ENCODE measurements around the gene POU6F2. TPM values are rescaled to one million over a fixed set of nuclear protein-coding genes. Genes with fewer than 3 reads are reported as not detected.

POU6F2 gene
- total RNA-seq, 1 donor from 2014 or later = 0.04 TPM

GRCh38 chr7:39386718-39387117 lies 409.0 kb downstream of the POU6F2 start:
- Histone ChIP-seq H3K36me3 (ENCODE audit: control insufficient read depth, insufficient read depth, low read length) (no peaks in the 10 kb centered on the region), H3K27me3 (ENCODE audit: control insufficient read depth, insufficient read depth, low read length) (no peaks in the 10 kb centered on the region), H3K4me3 (ENCODE audit: low read depth, low read length) (no peak overlapping the region)
- no peak for DNase-seq (ENCODE audit: low read depth)
- TF ChIP-seq CTCF (IDR thresholded peaks at IDR 0.05; ENCODE audit: insufficient read depth, low read length, poor library complexity, severe bottlenecking) = no peak

- Histone ChIP-seq H3K36me3 (ENCODE audit: control insufficient read depth, insufficient read depth, low read length) (no peaks in the 10 kb centered on the region), H3K27me3 (ENCODE audit: control insufficient read depth, insufficient read depth, low read length) (peaks cover 11% of the 10 kb centered on the region), H3K4me3 (ENCODE audit: low read depth, low read length) (no peak overlapping the region)
- DNase-seq (ENCODE audit: low read depth) = no peak
- no peak for TF ChIP-seq CTCF (IDR thresholded peaks at IDR 0.05; ENCODE audit: insufficient read depth, low read length, poor library complexity, severe bottlenecking)
Observed at GRCh38 chr7:39392151-39392550, 414.4 kb downstream of the POU6F2 start.

GRCh38 chr7:39394105-39394680 lies 416.5 kb downstream of the POU6F2 start:
- Histone ChIP-seq H3K36me3 (ENCODE audit: control insufficient read depth, insufficient read depth, low read length) (no peaks in the 10 kb centered on the region), H3K27me3 (ENCODE audit: control insufficient read depth, insufficient read depth, low read length) (peaks cover 11% of the 10 kb centered on the region), H3K4me3 (ENCODE audit: low read depth, low read length) (no peak overlapping the region)
- TF ChIP-seq CTCF (IDR thresholded peaks at IDR 0.05; ENCODE audit: insufficient read depth, low read length, poor library complexity, severe bottlenecking) = no peak
- DNase-seq (ENCODE audit: low read depth) = no peak

- Histone ChIP-seq H3K36me3 (ENCODE audit: control insufficient read depth, insufficient read depth, low read length) (no peaks in the 10 kb centered on the region), H3K4me3 (ENCODE audit: low read depth, low read length) (no peak overlapping the region), H3K27me3 (ENCODE audit: control insufficient read depth, insufficient read depth, low read length) (peaks cover 7% of the 10 kb centered on the region)
- no peak for TF ChIP-seq CTCF (IDR thresholded peaks at IDR 0.05; ENCODE audit: insufficient read depth, low read length, poor library complexity, severe bottlenecking)
- no peak for DNase-seq (ENCODE audit: low read depth)
Observed at GRCh38 chr7:39399458-39399857, 421.7 kb downstream of the POU6F2 start.

GRCh38 chr7:39399986-39400385 lies 422.3 kb downstream of the POU6F2 start:
- Histone ChIP-seq H3K4me3 (ENCODE audit: low read depth, low read length) (no peak overlapping the region), H3K36me3 (ENCODE audit: control insufficient read depth, insufficient read depth, low read length) (no peaks in the 10 kb centered on the region), H3K27me3 (ENCODE audit: control insufficient read depth, insufficient read depth, low read length) (peaks cover 3% of the 10 kb centered on the region)
- no peak for TF ChIP-seq CTCF (IDR thresholded peaks at IDR 0.05; ENCODE audit: insufficient read depth, low read length, poor library complexity, severe bottlenecking)
- DNase-seq (ENCODE audit: low read depth) = no peak

GRCh38 chr7:39400836-39401235 lies 423.1 kb downstream of the POU6F2 start:
- no peak for TF ChIP-seq CTCF (IDR thresholded peaks at IDR 0.05; ENCODE audit: insufficient read depth, low read length, poor library complexity, severe bottlenecking)
- Histone ChIP-seq H3K4me3 (ENCODE audit: low read depth, low read length) (no peak overlapping the region), H3K27me3 (ENCODE audit: control insufficient read depth, insufficient read depth, low read length) (no peaks in the 10 kb centered on the region), H3K36me3 (ENCODE audit: control insufficient read depth, insufficient read depth, low read length) (no peaks in the 10 kb centered on the region)
- no peak for DNase-seq (ENCODE audit: low read depth)
